Peyer's patch (tissue), 4 donors: ENCODE results near the gene MALSU1. TPM values are rescaled to one million over a fixed set of nuclear protein-coding genes. Genes with fewer than 3 reads are reported as not detected.

ENCODE experiments used
- DNase-seq, 3 donors: peaks; one replicate each; pipeline ENCODE4 v3.0.0-alpha.2; 2017 to 2019
- H3K27ac ChIP-seq, 4 donors: fragments of 200-600 bp; sonication (generic); one replicate each; pipeline ENCODE4 v1.5.1; 2016 to 2019
- H3K27me3 ChIP-seq, 2 donors: fragments of 200-600 bp; sonication (generic); one replicate each; pipeline ENCODE4 v1.5.1; 2019
- H3K36me3 ChIP-seq, 3 donors: fragments of 200-600 bp; sonication (generic); one replicate each; pipeline ENCODE4 v1.5.1; 2016 to 2019
- H3K4me1 ChIP-seq, 4 donors: fragments of 200-600 bp; sonication (generic); one replicate each; pipeline ENCODE4 v1.5.1; 2016 to 2019
- H3K4me3 ChIP-seq, 4 donors: fragments of 200-600 bp; sonication (generic); 1 replicate in 3 of 4; 2 replicates in 1 of 4; pipeline ENCODE4 v1.5.1; 2016 to 2019; ENCODE audit warnings: mild to moderate bottlenecking in 1 of 4
- H3K9me3 ChIP-seq, 4 donors: fragments of 200-600 bp; sonication (generic); one replicate each; pipeline ENCODE4 v1.5.1; 2016 to 2019; ENCODE audit warnings: mild to moderate bottlenecking in 1 of 4
- CTCF ChIP-seq, 6 experiments: fragments of 450-650 bp in 4 of 6; fragments of 200-600 bp in 2 of 6; sonication (generic) in 1 of 6; IDR thresholded peaks; one replicate each; pipeline ENCODE4 v1.5.1; 2017 to 2019; ENCODE audit warnings: antibody characterized with exemption in 6 of 6, mild to moderate bottlenecking in 3 of 6, moderate library complexity in 1 of 6
- POLR2A ChIP-seq, 2 donors: fragments of 450-650 bp; IDR thresholded peaks; one replicate each; pipeline ENCODE4 v1.5.1; 2017; ENCODE audit warnings: antibody characterized with exemption in 2 of 2, mild to moderate bottlenecking in 2 of 2, moderate library complexity in 2 of 2
- total RNA-seq, 4 donors: library from RNA; depleted of rRNA; stranded (reverse); fragments of >200 nt; gene quantifications; one replicate each; pipeline ENCODE4 v1.1.0, GENCODE V29; 2016

The MALSU1 gene
- total RNA-seq, 4 donors from 2014 or later: 15.7 to 40.5 (median 31.3) TPM

DNA sequence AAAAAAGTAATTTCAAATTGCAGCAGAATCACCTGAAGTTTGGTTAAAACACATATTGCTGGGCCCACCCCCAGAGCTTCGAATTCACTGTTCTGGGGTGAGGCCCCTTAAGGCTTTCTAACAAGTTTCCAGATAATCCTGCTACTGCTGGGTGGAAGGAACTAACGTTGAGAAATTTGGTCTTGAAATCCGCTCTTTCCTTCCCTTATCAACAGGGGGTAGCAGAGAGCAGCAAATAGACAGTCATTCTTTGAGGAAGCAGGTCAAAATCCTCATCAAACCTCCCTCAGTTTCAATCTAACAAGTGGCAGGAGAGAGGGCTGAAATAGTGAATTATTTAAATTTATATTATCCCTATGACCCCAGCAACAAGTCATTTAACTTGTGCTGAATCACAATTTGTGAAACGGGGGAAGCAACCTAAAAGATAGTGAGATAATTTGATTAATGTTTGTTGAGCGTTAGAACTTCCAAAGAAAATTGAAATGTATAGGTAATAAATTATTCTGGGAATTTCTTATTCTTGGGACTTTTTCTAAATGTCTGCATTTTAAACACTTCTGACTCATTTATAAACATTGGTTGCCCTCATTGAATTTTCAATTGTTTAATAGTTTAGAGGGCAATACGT lies 21.7 kb upstream of the MALSU1 start:
- Histone ChIP-seq H3K4me3 (no peak overlapping the region), H3K27ac (no peak overlapping the region), H3K27me3 (no peaks in the 10 kb centered on the region), H3K9me3 (no peaks in the 10 kb centered on the region), H3K36me3 (no peaks in the 10 kb centered on the region), H3K4me1 (no peaks in the 10 kb centered on the region)
- peak in 1 of 3 donors; percentile 55 for DNase-seq
- TF ChIP-seq POLR2A (IDR thresholded peaks at IDR 0.05) (no peak), CTCF (IDR thresholded peaks at IDR 0.05) (peak in 5 of 6 experiments; percentile 17 to 82 (median 71))

GRCh38 chr7:23279819-23280525 lies 19.2 kb upstream of the MALSU1 start:
- Histone ChIP-seq H3K4me1 (no peaks in the 10 kb centered on the region), H3K27me3 (no peaks in the 10 kb centered on the region), H3K4me3 (no peak overlapping the region), H3K36me3 (no peaks in the 10 kb centered on the region), H3K9me3 (no peaks in the 10 kb centered on the region), H3K27ac (no peak overlapping the region)
- TF ChIP-seq POLR2A (IDR thresholded peaks at IDR 0.05) (no peak), CTCF (IDR thresholded peaks at IDR 0.05) (no peak)
- no peak for DNase-seq

GRCh38 chr7:23283086-23283485 lies 16.1 kb upstream of the MALSU1 start:
- Histone ChIP-seq H3K9me3 (no peaks in the 10 kb centered on the region), H3K36me3 (no peaks in the 10 kb centered on the region), H3K27me3 (no peaks in the 10 kb centered on the region), H3K27ac (no peak overlapping the region), H3K4me1 (no peaks in the 10 kb centered on the region), H3K4me3 (no peak overlapping the region)
- no peak for DNase-seq
- no peak for TF ChIP-seq POLR2A (IDR thresholded peaks at IDR 0.05)
- TF ChIP-seq CTCF (IDR thresholded peaks at IDR 0.05): no peak

DNA sequence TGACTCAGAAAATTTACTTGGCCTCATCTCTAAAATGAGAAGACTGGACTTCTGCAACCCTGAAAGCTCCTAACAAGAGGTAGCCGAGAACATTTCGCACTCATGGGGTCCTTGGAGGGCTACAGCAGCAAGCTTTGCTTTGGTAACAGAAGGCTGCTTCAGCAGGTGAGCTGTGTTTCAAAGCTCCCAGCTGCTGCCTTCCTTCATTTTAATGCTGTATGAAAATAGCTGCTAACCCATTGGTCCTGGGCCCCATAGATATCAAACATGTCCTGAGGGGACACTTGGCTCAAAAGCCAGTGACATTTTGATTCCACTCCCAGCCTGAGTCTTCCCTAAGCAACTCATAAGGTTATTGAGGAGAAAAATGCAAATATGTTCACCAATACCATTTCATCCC lies 14.3 kb upstream of the MALSU1 start:
- no peak for TF ChIP-seq POLR2A (IDR thresholded peaks at IDR 0.05)
- TF ChIP-seq CTCF (IDR thresholded peaks at IDR 0.05): no peak

GRCh38 chr7:23285657-23286646 lies 13.2 kb upstream of the MALSU1 start:
- TF ChIP-seq POLR2A (IDR thresholded peaks at IDR 0.05) (no peak), CTCF (IDR thresholded peaks at IDR 0.05) (no peak)
- Histone ChIP-seq H3K27me3 (no peaks in the 10 kb centered on the region), H3K9me3 (no peaks in the 10 kb centered on the region), H3K36me3 (no peaks in the 10 kb centered on the region), H3K4me1 (no peaks in the 10 kb centered on the region), H3K27ac (no peak overlapping the region), H3K4me3 (no peak overlapping the region)
- no peak for DNase-seq

More for the DNA sequence above, 14.3 kb upstream of the MALSU1 start:
- no peaks in the 10 kb centered on the region for H3K4me1 ChIP-seq
- H3K36me3 ChIP-seq: no peaks in the 10 kb centered on the region
- no peak overlapping the region for H3K4me3 ChIP-seq
- H3K27ac ChIP-seq: no peak overlapping the region
- DNase-seq: no peak
- H3K9me3 ChIP-seq: no peaks in the 10 kb centered on the region
- H3K27me3 ChIP-seq: no peaks in the 10 kb centered on the region
